ENCODE results near the gene GRIN1.

Gene GRIN1

GRCh38 chr9:137164370-137165249, 25.7 kb downstream of the GRIN1 start:
- no peak overlapping the region for H3K4me3 ChIP-seq (ENCODE audit: control insufficient read depth, low read depth, low read length)
- TF ChIP-seq, protein P1, sequence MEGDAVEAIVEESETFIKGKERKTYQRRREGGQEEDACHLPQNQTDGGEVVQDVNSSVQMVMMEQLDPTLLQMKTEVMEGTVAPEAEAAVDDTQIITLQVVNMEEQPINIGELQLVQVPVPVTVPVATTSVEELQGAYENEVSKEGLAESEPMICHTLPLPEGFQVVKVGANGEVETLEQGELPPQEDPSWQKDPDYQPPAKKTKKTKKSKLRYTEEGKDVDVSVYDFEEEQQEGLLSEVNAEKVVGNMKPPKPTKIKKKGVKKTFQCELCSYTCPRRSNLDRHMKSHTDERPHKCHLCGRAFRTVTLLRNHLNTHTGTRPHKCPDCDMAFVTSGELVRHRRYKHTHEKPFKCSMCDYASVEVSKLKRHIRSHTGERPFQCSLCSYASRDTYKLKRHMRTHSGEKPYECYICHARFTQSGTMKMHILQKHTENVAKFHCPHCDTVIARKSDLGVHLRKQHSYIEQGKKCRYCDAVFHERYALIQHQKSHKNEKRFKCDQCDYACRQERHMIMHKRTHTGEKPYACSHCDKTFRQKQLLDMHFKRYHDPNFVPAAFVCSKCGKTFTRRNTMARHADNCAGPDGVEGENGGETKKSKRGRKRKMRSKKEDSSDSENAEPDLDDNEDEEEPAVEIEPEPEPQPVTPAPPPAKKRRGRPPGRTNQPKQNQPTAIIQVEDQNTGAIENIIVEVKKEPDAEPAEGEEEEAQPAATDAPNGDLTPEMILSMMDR (conservative IDR thresholded peaks at IDR 0.05; ENCODE audit: control insufficient read depth, insufficient read depth, low read depth, low read length) = no peak
- no peak for DNase-seq (ENCODE audit: low read depth)

GRCh38 chr9:137165250-137165836, 26.4 kb downstream of the GRIN1 start:
- DNase-seq (ENCODE audit: low read depth) = no peak
- TF ChIP-seq, protein P1 (conservative IDR thresholded peaks at IDR 0.05; ENCODE audit: control insufficient read depth, insufficient read depth, low read depth, low read length) = no peak
- H3K4me3 ChIP-seq (ENCODE audit: control insufficient read depth, low read depth, low read length) = no peak overlapping the region

DNA sequence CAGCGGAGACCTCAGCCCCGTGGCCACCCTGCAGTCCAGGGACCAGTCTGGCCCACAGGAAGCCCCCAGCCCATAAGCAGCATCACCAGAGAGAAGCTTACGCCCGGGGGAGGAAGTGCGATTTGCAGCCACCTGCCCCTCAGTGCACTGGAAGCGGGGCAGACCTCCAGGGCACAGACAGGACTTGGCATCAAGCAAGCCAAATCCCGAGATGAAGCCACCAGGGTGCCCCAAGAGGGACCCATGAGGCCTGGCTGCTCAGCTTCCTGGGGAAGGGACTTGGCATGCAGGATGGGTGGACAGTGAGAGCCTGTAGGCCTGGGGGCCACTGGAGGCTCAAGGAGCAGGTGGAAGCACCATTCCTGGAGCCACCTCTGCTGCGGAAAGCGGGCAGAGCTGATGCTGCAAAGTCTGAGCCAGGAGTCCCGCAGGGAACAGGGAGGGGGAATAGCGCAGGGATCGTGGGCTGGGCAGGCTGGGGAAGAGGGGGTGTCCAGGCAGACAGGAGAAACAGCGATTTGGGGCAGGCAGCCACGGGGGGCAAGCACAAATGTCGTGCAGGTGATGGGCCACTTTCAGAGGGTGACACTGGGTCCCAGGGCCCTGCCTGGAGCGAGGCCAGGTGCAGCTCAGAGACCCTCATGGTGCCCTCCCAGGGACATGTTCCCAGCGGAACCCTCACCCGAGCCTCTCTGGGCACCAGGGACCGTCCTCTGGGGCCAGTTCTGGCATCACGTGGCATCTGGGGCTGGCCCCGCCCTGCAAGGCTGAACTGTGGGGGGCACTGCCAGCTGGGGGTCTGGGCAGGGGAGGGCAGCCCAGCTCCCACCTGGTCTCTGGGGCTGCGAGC, 27.7 kb downstream of the GRIN1 start:
- no peak for DNase-seq (ENCODE audit: low read depth)
- TF ChIP-seq, protein P1 (conservative IDR thresholded peaks at IDR 0.05; ENCODE audit: control insufficient read depth, insufficient read depth, low read depth, low read length) = no peak
- H3K4me3 ChIP-seq (ENCODE audit: control insufficient read depth, low read depth, low read length) = no peak overlapping the region

- no peak overlapping the region for H3K4me3 ChIP-seq (ENCODE audit: control insufficient read depth, low read depth, low read length)
- DNase-seq (ENCODE audit: low read depth) = no peak
- TF ChIP-seq, protein P1 (conservative IDR thresholded peaks at IDR 0.05; ENCODE audit: control insufficient read depth, insufficient read depth, low read depth, low read length) = no peak
Measured at GRCh38 chr9:137167277-137167746, 28.4 kb downstream of the GRIN1 start.

DNA sequence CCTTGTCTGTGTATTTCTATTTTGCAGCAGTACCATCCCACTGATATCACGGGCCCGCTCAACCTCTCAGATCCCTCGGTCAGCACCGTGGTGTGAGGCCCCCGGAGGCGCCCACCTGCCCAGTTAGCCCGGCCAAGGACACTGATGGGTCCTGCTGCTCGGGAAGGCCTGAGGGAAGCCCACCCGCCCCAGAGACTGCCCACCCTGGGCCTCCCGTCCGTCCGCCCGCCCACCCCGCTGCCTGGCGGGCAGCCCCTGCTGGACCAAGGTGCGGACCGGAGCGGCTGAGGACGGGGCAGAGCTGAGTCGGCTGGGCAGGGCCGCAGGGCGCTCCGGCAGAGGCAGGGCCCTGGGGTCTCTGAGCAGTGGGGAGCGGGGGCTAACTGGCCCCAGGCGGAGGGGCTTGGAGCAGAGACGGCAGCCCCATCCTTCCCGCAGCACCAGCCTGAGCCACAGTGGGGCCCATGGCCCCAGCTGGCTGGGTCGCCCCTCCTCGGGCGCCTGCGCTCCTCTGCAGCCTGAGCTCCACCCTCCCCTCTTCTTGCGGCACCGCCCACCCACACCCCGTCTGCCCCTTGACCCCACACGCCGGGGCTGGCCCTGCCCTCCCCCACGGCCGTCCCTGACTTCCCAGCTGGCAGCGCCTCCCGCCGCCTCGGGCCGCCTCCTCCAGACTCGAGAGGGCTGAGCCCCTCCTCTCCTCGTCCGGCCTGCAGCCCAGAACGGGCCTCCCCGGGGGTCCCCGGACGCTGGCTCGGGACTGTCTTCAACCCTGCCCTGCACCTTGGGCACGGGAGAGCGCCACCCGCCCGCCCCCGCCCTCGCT, 29.0 kb downstream of the GRIN1 start:
- TF ChIP-seq, protein P1 (conservative IDR thresholded peaks at IDR 0.05; ENCODE audit: control insufficient read depth, insufficient read depth, low read depth, low read length) = no peak
- no peak for DNase-seq (ENCODE audit: low read depth)
- H3K4me3 ChIP-seq (ENCODE audit: control insufficient read depth, low read depth, low read length) = no peak overlapping the region

DNA sequence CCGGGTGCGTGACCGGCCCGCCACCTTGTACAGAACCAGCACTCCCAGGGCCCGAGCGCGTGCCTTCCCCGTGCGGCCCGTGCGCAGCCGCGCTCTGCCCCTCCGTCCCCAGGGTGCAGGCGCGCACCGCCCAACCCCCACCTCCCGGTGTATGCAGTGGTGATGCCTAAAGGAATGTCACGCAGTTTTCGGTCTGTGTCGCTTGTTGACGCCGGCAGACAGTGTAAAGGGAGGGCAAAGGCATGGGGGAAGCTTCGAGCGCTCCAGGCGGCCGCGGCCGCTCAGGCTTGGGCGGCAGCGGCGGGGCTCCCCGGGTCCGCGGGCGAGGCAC, 29.6 kb downstream of the GRIN1 start:
- TF ChIP-seq, protein P1 (conservative IDR thresholded peaks at IDR 0.05; ENCODE audit: control insufficient read depth, insufficient read depth, low read depth, low read length) = no peak
- no peak for DNase-seq (ENCODE audit: low read depth)
- H3K4me3 ChIP-seq (ENCODE audit: control insufficient read depth, low read depth, low read length) = no peak overlapping the region

All from fibroblast of mammary gland (primary cell).